Memory B cell (primary cell): ENCODE measurements around the gene FOXP1.
A peak's percentile ranks its signal among the peaks of the same experiment; 100 is the strongest.
"Not testable (repeated sequence)": the region's sequence is repeated elsewhere in the genome, so short reads cannot be mapped to it uniquely, and the experiment has no call there.

ENCODE experiments used
- ATAC-seq: fragments of 150-1000 bp; cut with Tn5 transposase; 2 replicates; pipeline ENCODE4 v1.10.0; 2021; ENCODE audit warnings: low read depth, mild to moderate bottlenecking, moderate library complexity
- DNase-seq, 2 donors: peaks; one replicate each; pipeline ENCODE4 v3.0.0; 2022; ENCODE audit warnings: low spot score in 2 of 2
- H3K27ac Mint-ChIP-seq: one replicate; pipeline ENCODE4 v1.8.0; 2022; ENCODE audit warnings: mild to moderate bottlenecking, moderate library complexity, mixed read lengths
- H3K27me3 Mint-ChIP-seq: one replicate; pipeline ENCODE4 v1.8.0; 2022; ENCODE audit warnings: mixed read lengths
- H3K36me3 Mint-ChIP-seq: one replicate; pipeline ENCODE4 v1.8.0; 2022; ENCODE audit warnings: mild to moderate bottlenecking, mixed read lengths
- H3K4me1 Mint-ChIP-seq: one replicate; pipeline ENCODE4 v1.8.0; 2022; ENCODE audit warnings: mixed read lengths
- H3K4me3 Mint-ChIP-seq: one replicate; pipeline ENCODE4 v1.8.0; 2022; ENCODE audit warnings: mild to moderate bottlenecking, moderate library complexity, mixed read lengths
- H3K9me3 Mint-ChIP-seq: one replicate; pipeline ENCODE4 v1.8.0; 2022; ENCODE audit warnings: mixed read lengths

The FOXP1 gene

DNA sequence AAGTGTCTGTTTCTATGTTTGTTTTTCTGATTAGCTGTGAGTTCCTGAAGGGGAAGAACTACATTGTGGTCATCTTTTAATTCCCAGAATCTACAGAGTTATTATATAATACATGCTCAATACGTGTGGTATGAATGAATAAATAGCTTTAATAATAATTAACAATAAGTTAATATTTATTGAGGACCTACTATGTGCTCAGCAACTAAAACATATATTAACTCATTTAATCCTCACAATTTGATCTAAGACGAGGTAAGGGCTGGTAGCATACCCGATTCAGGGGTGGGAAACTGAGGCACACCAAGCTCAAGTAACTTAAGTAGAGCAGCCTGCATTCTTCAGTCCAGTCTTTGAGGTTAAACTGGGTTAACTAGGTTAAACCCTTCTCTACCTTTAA lies 553.8 kb downstream of the FOXP1 start:
- Mint-ChIP-seq H3K36me3 (peaks cover 46% of the 10 kb centered on the region), H3K4me3 (no peak overlapping the region), H3K27ac (peak overlapping the region; percentile 99), H3K27me3 (no peaks in the 10 kb centered on the region), H3K9me3 (no peaks in the 10 kb centered on the region), H3K4me1 (peaks cover 52% of the 10 kb centered on the region)
- DNase-seq, result no peak
- no peak for ATAC-seq

DNA sequence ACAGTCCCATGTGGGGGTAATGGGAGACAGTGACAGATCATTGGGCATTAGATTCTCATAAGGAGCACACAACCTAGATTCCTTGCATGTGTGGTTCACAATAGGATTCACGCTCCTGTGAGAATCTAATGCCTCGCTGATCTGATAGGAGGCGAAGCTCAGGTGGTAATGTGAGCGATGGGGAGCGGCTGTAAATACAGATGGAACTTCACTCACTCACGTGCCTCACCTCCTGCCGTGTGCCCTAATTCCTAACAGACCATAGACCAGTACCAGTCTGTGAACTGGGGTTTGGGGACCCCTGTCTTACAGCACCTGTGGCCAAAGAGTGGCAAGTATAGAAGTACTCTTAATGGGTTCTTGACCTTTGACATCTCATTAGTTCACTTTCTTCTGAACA lies 554.7 kb downstream of the FOXP1 start:
- no peak for ATAC-seq
- Mint-ChIP-seq H3K36me3 (peaks cover 43% of the 10 kb centered on the region), H3K27me3 (no peaks in the 10 kb centered on the region), H3K4me3 (no peak overlapping the region), H3K4me1 (peaks cover 50% of the 10 kb centered on the region), H3K9me3 (no peaks in the 10 kb centered on the region), H3K27ac (peak overlapping the region; percentile 99)
- no peak for DNase-seq

DNA sequence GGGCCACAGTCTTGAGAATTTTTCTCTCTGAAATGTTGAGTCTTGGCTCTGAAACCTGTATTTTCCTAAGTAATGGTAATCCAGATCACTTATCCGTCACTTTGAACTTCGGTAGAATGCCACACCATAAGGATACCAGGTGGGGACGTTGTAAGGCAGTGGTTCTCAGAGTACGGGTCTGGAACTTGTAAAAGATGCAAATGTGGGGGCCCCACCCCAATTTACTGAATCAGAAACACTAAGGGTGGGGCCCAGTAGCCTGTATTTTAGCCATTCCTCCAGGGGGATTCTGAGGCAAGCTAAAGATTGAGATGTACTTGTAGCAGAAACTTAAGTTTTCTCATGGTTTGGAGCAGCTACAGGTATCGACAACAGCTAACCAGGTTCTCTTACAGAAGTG lies 555.3 kb downstream of the FOXP1 start:
- Mint-ChIP-seq H3K4me1 (peaks cover 53% of the 10 kb centered on the region), H3K36me3 (peaks cover 42% of the 10 kb centered on the region), H3K4me3 (no peak overlapping the region), H3K27ac (peak overlapping the region; percentile 99), H3K9me3 (no peaks in the 10 kb centered on the region), H3K27me3 (no peaks in the 10 kb centered on the region)
- ATAC-seq (no peak), DNase-seq (no peak)

DNA sequence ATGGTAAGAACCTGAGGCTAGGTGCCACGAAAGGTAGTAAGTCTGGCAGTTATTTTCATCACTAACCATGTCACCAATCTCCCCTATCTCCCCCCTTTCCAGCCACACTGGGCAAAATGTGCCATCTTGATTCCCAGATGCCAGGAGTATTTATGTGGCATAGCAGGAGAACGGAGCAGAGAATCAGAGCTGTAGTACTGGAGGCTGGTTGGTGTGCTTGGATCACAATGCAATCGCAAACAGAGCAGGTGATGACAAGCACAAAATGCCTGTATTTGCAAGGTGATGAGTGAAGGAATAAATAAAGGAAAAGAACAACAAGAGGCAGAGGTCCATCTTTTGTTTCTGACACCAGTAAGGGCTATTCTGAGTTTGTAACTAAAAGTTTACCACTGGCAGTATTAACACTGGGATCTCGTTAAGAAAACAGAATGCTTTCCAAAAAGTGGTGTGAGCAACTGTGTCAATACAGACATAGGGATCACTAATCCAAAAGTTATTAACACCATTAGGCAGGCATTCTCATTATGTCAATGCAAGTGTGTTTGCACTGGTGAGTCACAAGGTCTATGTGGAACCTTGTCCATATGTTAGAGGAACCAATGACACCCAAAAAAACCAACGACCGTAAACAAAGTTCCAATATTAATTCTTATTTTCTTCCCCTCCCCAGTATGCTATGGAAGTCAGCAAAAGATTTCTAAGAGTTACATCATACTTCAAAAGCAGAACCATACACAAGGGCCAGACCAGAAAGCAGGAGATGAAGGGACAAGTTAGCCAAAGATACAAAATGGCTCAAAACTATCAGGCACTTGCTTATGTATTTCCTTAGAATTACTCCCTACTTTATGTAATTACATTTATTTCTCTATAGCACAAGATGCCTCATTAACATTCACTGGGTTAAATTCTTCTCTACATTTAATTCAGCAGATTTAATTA lies 556.6 kb downstream of the FOXP1 start:
- no peak for DNase-seq
- no peaks in the 10 kb centered on the region for H3K9me3 Mint-ChIP-seq
- peak overlapping the region; percentile 99 for H3K27ac Mint-ChIP-seq
- H3K4me1 Mint-ChIP-seq, result peaks cover 49% of the 10 kb centered on the region
- no peaks in the 10 kb centered on the region for H3K27me3 Mint-ChIP-seq
- H3K36me3 Mint-ChIP-seq, result peaks cover 42% of the 10 kb centered on the region
- ATAC-seq, result no peak
- H3K4me3 Mint-ChIP-seq, result no peak overlapping the region

DNA sequence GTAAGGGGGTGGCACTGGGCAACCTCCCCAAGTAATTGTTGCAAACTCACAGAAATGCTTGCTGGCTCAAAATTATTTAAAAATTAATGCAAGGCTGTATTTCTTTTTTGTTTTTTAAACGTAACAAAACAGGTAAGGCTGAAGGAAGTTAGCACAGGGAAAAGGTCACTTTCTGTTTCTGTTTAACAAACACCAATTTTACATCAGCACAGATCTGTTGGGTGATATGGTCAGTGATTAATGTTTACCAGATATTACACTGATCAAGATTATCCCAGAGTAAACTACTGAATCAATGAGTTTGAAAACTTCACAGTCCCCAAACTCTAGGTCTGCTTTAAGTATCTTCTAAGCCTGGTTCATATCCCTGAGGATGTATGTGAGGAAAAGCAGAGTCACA lies 558.0 kb downstream of the FOXP1 start:
- ATAC-seq, result no peak
- peaks cover 39% of the 10 kb centered on the region for H3K36me3 Mint-ChIP-seq

DNA sequence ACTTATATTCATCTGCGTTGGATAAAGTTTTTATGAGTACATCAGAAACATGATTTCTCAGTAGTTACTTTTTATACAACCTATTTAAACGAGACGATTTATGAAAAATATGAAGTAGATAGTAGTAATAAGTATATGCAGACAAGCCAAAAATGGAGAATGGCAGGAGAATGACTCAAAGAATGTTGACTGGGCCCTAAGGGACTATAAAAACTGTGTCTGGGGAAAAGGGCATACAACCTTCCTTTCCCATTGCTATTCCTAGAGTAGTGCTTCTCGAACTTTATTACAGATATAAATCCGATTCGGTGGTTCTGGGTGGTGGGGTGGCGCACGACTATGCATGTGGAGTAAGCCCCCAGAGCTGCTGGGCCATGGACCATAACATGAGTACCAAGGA lies 558.5 kb downstream of the FOXP1 start:
- Mint-ChIP-seq H3K4me3 (no peak overlapping the region), H3K4me1 (peaks cover 38% of the 10 kb centered on the region), H3K27me3 (no peaks in the 10 kb centered on the region), H3K27ac (peak overlapping the region; percentile 99), H3K9me3 (no peaks in the 10 kb centered on the region), H3K36me3 (peaks cover 36% of the 10 kb centered on the region)
- ATAC-seq (no peak), DNase-seq (no peak)

More for the DNA sequence above, 558.0 kb downstream of the FOXP1 start:
- DNase-seq, result no peak
- peaks cover 41% of the 10 kb centered on the region for H3K4me1 Mint-ChIP-seq
- H3K27ac Mint-ChIP-seq, result peak overlapping the region; percentile 99
- no peaks in the 10 kb centered on the region for H3K9me3 Mint-ChIP-seq
- H3K4me3 Mint-ChIP-seq, result no peak overlapping the region
- H3K27me3 Mint-ChIP-seq, result no peaks in the 10 kb centered on the region

DNA sequence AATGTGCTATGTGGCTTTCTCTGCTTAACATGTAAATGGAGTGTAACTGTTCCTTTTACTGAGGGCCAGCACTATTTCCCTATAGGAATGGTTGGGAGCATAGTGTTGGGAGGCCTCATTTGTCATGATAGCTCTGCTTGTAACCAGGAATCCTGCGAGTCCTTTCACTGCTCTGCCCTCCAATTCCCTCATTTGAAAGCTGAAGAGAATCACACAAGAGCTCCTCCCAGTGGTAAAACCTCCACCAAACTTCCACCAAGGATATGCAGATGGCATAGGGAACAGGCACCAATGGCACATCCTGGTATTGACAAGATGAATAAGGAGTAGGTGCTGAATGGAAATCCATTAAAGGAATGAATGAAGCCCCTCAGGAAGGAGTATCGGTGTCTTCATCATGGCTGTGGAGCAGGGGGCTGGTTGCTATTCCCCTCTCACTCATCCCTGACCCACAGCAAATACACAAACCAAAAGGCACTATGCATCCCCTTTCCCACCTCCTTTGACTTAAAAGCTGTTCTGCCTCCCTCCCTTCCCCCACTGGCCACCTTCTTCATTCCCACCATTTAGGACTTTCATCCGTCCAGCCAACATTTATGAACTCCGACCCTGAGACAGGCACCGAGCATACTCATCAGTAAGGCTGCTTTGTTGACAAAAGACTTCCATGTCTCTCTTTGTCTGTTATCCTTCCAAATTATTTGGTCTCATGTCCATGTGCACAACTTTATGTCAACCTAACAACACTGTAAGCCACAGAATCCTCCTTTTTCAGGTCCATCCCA lies 560.8 kb downstream of the FOXP1 start:
- H3K9me3 Mint-ChIP-seq, result no peaks in the 10 kb centered on the region
- H3K4me1 Mint-ChIP-seq, result peaks cover 31% of the 10 kb centered on the region
- H3K4me3 Mint-ChIP-seq, result no peak overlapping the region
- ATAC-seq (no peak), DNase-seq (no peak)
- H3K27ac Mint-ChIP-seq, result peak overlapping the region; percentile 99
- no peaks in the 10 kb centered on the region for H3K27me3 Mint-ChIP-seq
- H3K36me3 Mint-ChIP-seq, result peaks cover 27% of the 10 kb centered on the region

DNA sequence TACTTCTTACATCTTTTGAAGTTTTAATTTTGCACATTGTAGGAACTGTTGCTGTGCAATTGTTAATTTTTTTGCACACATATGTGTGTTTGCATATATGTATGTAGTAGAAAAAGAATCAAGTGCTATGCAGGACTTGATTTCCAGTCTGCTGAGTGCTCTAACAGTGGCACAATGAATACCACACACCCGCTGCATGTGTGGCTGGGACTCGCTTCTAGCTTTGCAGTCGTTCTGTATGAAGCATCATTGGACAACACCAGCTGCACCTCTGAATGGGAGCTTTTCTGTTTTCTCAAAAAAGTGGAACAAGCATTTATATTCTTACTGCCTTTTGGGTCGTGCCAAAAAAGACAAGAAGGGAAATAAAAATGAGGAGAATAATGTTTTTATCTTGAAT lies 564.7 kb downstream of the FOXP1 start:
- ATAC-seq (no peak), DNase-seq (no peak)
- H3K36me3 Mint-ChIP-seq, result peaks cover 37% of the 10 kb centered on the region
- peaks cover 20% of the 10 kb centered on the region for H3K4me1 Mint-ChIP-seq
- no peak overlapping the region for H3K4me3 Mint-ChIP-seq
- H3K27ac Mint-ChIP-seq, result peak overlapping the region; percentile 17
- H3K9me3 Mint-ChIP-seq, result peaks cover 1% of the 10 kb centered on the region
- no peaks in the 10 kb centered on the region for H3K27me3 Mint-ChIP-seq

DNA sequence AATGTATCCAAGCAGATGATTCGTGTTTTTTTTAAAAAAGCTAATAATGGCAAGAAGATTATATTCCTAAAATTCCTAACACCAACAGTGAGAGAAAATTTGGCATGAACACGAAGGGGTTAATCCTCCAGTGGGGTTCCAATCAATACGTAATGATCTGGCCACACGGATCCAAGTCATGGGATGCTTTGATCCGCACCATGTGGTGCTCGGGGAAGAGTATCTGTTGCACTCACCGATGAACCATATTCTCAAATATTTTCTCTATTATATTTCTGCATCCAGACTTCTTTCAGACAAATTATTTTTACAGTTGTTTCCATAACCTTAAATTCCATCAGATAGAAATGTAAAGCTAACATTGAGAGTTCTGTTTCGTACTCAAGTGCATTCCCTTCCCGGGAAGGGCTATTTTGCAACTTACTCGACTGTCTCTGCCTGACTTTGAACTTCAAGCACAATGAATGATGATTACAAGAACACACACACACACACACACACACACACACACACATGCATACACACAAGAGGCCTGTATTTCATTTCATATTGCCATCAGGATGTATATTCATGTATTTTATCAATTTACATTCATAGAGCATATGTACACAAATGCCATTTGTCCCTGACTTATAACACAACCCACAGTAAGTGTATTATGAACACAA lies 567.2 kb downstream of the FOXP1 start:
- Mint-ChIP-seq H3K27me3 (no peaks in the 10 kb centered on the region), H3K36me3 (peaks cover 30% of the 10 kb centered on the region), H3K27ac (peak overlapping the region; percentile 78), H3K4me1 (peaks cover 16% of the 10 kb centered on the region), H3K9me3 (peaks cover 1% of the 10 kb centered on the region), H3K4me3 (no peak overlapping the region)
- no peak for DNase-seq
- ATAC-seq, result no peak

DNA sequence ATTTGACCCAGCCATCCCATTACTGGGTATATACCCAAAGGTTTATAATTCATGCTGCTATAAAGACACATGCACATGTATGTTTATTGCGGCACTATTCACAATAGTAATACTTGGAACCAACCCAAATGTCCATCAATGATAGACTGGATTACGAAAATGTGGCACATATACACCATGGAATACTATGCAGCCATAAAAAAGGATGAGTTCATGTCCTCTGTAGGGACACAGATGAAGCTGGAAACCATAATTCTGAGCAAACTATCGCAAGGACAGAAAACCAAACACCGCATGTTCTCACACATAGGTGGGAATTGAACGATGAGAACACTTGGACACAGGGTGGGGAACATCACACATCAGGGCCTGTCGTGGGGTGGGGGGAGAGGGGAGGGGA lies 568.9 kb downstream of the FOXP1 start:
- H3K27ac Mint-ChIP-seq, DNase-seq, H3K27me3 Mint-ChIP-seq, ATAC-seq, H3K9me3 Mint-ChIP-seq, H3K4me3 Mint-ChIP-seq: not testable (repeated sequence)
- Mint-ChIP-seq H3K4me1 (peaks cover 19% of the 10 kb centered on the region), H3K36me3 (peaks cover 26% of the 10 kb centered on the region)

DNA sequence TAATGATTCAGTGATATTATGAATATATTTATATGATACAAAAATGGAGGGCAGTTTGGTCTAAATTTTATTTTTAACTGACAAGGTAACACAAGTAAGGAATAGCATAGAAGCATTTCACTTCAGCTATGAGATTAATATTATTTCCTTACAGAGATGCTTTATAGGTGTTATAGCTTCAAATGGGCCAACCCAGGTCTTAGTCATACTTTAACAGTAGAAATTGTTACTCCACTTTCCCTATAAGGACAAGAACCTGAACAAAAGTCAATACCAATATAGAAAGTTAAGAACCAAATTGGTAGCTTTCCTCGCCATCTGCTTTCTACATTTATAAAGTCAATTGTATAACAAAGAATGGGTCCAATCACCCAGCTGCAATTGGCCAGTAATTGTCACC lies 570.6 kb downstream of the FOXP1 start:
- peaks cover 1% of the 10 kb centered on the region for H3K9me3 Mint-ChIP-seq
- no peaks in the 10 kb centered on the region for H3K27me3 Mint-ChIP-seq
- H3K36me3 Mint-ChIP-seq, result peaks cover 26% of the 10 kb centered on the region
- peaks cover 23% of the 10 kb centered on the region for H3K4me1 Mint-ChIP-seq
- H3K27ac Mint-ChIP-seq, result peak overlapping the region; percentile 98
- ATAC-seq (no peak), DNase-seq (no peak)
- H3K4me3 Mint-ChIP-seq, result no peak overlapping the region

DNA sequence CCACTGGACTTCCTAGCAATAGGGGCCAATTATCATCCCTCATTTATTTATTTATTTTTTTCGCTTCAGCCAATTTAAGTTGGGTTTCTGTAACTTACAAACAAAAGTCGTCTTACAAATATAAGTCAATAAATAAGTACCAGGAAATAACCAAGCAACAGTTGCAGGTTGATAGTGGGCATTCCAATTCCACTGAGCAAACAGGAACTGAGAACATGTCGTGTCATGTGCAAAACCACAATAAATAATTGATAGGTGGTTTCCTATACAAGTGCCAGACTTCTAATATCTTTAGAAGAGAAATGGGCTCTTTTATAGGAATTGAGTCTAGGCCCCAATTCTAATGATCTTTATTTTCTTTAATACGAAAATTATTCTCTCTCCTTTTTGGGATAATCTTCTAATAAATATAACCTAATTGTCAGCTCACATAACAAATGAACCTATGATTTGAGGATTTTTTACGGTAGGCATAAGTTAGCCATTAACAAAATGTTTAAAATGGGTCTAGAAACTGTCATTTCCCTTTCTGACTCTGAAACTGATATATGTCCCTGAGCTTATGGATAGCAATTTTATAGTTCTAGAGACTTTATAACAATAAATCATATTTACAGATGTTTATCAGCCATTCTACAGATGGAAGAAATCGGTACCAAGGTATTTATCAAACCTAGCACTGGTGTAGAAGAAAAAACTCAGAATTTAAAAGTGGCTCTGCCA lies 571.8 kb downstream of the FOXP1 start:
- H3K27ac Mint-ChIP-seq, result peak overlapping the region; percentile 98
- peaks cover 1% of the 10 kb centered on the region for H3K9me3 Mint-ChIP-seq
- no peak overlapping the region for H3K4me3 Mint-ChIP-seq
- DNase-seq, result peak in 1 of 2 donors; percentile 44
- peaks cover 23% of the 10 kb centered on the region for H3K4me1 Mint-ChIP-seq
- ATAC-seq, result peak; percentile 79
- H3K36me3 Mint-ChIP-seq, result peaks cover 26% of the 10 kb centered on the region
- no peaks in the 10 kb centered on the region for H3K27me3 Mint-ChIP-seq

DNA sequence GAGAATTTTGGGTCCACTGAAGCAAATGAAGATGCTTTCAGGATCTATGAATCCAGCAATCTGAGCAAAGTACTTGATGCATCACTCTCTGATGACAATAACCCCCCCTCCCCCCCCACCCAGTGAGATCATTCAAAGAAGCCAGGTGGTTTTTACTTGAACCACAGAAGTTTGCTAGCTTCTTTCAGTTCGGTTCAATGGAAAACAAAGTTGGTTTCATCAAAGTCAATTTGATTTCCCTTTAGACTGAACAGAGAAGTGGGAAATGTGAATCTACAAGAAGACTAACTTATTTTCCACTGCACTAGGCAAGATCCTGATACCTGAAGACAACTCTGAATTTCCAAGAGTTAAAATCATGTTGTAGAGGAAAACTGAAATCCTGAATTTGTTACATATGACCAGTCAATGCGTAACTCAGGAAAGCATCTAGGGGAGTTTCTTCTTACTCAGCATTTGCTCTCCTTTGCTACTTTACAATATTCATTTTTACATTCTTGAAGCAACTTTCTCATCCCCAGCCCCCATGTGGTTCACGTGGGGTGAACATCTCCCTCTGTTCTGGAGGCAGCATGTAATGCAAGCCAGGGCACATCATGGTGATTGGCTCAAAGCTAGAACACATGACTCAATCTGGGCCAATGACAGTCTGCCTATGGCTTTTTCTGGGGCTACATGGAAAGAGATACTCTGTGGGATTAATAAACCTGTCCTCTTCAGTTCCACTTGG lies 572.6 kb downstream of the FOXP1 start:
- no peak overlapping the region for H3K4me3 Mint-ChIP-seq
- H3K36me3 Mint-ChIP-seq, result peaks cover 23% of the 10 kb centered on the region
- H3K4me1 Mint-ChIP-seq, result peaks cover 20% of the 10 kb centered on the region
- peak; percentile 54 for ATAC-seq
- peaks cover 1% of the 10 kb centered on the region for H3K9me3 Mint-ChIP-seq
- peak overlapping the region; percentile 98 for H3K27ac Mint-ChIP-seq
- no peaks in the 10 kb centered on the region for H3K27me3 Mint-ChIP-seq
- DNase-seq, result peak in 1 of 2 donors; percentile 28
